Activated CD8-positive, alpha-beta memory T cell treated with anti-CD3 and anti-CD28 coated beads, Interleukin-2, amount 50 U/mL, for 1 hour (primary cell): ENCODE data around the gene R3HDML.
"Not testable (repeated sequence)": the region's sequence is repeated elsewhere in the genome, so short reads cannot be mapped to it uniquely, and the experiment has no call there.

Experiments used
- DNase-seq: peaks from one replicate; pipeline ENCODE4 v3.0.0-alpha.2; 2020; ENCODE audit errors: extremely low read depth

Gene R3HDML

DNA sequence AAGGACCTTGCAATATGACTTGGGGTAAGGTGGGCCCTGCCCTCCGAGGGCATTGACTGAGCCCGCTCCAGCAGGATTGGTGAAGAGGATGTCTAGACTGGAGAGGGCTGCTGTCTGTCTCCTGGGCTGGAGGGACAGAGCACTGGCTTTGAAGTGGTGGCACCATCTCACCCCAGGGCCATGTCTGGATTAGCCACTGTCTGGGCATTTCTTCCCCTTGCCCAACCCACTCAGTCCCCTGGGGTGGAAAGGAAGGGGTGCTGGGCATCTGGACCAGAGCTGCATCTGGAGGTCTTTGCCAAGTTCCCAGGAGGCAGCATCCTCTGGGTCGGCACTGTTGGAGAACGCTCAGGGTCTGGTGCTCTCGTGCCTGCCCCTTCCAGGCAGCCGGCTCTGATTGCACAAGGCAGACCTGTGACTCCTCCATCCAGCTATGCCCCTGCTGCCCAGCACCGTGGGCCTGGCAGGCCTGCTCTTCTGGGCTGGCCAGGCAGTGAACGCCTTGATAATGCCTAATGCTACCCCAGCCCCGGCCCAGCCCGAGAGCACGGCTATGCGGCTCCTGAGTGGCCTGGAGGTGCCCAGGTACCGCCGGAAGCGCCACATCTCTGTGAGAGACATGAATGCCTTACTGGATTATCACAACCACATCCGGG, at the start of gene R3HDML:
R3HDML (plus strand) TSS at position 319 of the 656 bp plus-strand sequence; CDS start at position 434, 115 bp downstream.
- no peak for DNase-seq

DNA sequence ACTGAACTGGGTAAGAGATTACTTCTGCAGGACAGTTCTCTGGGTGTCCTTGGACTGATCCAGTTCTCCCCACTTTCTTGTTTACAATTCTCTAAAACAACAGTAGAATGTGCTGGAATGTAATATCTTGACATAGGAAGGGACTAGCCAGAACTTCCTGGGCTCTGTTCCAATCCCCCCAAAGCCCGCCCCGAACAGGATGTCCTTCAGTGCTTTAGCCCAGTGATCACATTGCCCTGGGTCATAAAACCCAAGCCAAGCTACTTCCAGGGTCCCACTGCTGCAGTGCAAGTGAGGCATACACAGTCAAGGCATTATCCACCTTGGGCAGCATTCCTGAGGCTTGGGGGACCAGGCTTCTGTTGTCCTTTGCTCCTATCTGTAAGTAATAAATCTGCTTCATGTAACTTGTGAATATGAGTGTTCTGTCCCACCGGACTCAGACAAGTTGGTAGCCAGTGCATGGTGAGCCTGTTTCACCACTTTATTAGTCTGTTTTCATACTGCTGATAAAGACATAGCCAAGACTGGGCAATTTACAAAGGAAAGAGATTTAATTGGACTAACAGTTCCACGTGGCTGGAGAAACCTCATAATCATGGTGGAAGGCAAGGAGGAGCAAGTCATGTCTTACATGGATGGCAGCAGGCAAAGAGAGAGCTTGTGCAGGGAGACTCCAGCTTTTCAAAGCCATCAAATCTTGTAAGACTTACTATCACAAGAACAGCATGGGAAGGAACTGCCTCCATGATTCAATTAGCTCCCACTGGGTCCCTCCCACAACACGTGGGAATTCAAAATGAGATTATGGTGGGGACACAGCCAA, 49.4 kb upstream of the R3HDML start:
- no peak for DNase-seq

DNA sequence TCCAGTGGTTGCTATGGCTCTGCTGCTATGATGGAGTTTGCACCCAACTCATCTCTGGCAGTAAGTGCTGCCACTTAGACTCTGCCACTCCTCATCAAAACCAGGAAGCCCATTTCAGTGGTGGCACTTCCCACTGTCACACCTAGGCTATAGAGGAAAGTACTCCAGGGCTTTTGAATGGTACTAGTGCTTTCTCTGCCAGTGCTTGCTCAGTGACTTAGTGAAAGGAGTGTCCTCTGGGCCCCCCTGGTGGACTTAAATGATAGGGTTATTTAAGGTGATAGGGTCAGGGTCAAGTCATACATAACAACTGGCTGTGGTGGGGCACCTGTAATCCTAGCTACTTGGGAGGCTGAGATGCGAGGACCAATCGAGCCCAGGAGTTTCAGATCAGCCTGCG, 48.6 kb upstream of the R3HDML start:
- no peak for DNase-seq

GRCh38 chr20:44291754-44292153, 45.1 kb upstream of the R3HDML start:
- no peak for DNase-seq

GRCh38 chr20:44296011-44296410, 40.8 kb upstream of the R3HDML start:
- no peak for DNase-seq

DNA sequence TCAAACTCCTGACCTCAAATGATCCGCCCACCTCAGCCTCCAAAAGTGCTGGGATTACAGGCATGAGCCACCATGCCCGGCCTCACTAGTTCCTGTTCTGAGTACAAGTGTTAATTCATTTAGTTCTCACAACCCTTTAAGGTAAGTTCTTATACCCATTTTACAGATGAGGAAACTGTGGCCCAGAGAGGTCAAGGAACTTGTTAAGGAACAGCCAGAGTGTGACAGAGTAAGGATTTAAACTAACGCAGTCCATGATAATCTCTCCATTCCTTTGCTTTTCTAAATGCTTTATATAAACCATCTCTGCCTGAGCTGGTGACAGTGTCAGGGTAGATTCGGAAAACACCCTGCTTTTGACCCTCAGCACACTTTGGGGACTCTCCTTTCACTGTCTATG, 39.1 kb upstream of the R3HDML start:
- no peak for DNase-seq

DNA sequence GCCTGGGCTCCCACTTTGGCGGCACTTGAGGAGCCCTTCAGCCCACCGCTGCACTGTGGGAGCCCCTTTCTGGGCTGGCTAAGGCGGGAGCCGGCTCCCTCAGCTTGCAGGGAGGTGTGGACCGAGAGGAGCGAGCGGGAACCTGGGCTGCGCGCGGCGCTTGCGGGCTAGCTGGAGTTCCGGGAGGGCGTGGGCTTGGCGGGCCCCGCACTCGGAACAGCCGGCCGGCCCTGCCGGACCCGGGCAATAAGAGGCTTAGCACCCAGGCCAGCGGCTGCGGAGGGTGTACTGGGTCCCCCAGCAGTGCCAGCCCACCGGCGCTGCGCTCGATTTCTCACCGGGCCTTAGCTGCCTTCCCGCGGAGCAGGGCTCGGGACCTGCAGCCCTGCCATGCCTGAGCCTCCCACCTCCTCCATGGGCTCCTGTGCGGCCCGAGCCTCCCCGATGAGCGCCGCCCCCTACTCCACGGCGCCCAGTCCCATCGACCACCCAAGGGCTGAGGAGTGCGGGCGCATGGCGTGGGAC, 37.8 kb upstream of the R3HDML start:
- DNase-seq: not testable (repeated sequence)

DNA sequence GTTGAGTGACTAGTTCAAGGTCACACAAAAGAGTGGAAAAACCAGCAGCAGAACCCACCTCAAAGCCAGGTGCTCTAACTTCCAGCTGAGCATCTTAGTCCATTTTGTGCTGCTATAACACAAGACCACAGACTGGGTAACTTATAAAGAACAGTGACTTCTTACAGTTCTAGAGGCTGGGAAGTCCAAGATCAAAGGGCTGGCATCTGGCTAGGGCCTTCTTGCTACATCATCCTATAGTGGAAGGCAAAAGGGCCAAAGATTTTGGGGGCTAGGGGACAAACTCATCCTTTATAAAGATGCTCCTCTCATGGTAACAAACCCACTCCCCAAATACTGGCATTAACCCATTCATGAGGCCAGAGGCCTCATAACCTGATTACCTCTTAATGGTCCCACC, 35.6 kb upstream of the R3HDML start:
- no peak for DNase-seq

DNA sequence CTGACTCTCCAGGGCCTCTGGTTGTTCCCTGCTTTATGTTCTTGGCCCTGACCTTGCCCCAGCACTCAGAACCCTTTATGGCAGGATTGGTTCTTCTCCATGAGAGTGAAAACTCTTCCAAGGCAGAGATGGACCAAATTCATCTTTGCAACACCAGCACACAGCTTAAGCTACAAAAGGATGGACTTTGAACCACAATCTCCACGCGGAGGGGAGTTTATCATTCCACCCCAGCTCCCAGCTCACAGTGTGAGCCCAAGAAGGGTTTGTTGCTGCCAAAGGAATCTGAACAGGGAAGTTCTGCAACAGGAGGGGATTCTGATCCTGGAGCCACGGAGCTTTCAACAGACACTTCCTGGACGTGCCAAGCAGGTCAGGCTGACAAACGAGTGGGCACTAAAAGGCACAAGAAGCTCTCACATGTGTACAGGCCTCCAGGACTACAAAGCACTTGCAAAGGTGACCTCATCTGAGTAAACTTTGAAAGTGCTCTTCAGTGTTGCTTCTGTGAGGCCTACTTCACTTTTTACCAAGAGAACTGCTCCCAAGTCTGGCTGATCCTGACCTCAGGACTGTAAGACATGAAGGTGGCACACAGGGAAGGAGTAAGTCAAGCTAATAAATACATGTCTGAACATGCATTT, 34.7 kb upstream of the R3HDML start:
- DNase-seq: no peak

GRCh38 chr20:44302736-44303135, 34.1 kb upstream of the R3HDML start:
- DNase-seq: no peak

- DNase-seq: no peak
Measured at GRCh38 chr20:44304383-44304782, 32.5 kb upstream of the R3HDML start.

DNA sequence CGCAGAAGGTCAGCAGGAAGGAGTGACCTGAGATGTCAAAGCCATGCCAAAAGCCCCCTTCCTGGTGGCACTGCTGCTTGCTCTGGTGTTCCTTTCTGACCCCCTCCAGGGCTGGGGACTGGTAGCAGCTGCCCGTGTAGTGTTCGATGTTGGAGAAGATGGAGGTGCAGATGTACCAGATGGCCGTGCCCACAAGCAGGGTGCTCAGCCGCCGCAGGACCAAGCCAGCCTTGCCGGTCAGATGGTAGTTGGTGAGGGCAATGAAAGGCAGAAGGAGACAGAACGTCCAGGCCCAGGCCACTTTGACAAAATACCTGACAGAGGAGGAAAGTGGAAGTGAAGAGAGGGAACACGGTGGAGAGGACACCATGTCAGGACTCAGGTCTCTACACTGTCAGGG, 29.9 kb upstream of the R3HDML start:
- no peak for DNase-seq

GRCh38 chr20:44309763-44310663, 26.8 kb upstream of the R3HDML start:
- no peak for DNase-seq

DNA sequence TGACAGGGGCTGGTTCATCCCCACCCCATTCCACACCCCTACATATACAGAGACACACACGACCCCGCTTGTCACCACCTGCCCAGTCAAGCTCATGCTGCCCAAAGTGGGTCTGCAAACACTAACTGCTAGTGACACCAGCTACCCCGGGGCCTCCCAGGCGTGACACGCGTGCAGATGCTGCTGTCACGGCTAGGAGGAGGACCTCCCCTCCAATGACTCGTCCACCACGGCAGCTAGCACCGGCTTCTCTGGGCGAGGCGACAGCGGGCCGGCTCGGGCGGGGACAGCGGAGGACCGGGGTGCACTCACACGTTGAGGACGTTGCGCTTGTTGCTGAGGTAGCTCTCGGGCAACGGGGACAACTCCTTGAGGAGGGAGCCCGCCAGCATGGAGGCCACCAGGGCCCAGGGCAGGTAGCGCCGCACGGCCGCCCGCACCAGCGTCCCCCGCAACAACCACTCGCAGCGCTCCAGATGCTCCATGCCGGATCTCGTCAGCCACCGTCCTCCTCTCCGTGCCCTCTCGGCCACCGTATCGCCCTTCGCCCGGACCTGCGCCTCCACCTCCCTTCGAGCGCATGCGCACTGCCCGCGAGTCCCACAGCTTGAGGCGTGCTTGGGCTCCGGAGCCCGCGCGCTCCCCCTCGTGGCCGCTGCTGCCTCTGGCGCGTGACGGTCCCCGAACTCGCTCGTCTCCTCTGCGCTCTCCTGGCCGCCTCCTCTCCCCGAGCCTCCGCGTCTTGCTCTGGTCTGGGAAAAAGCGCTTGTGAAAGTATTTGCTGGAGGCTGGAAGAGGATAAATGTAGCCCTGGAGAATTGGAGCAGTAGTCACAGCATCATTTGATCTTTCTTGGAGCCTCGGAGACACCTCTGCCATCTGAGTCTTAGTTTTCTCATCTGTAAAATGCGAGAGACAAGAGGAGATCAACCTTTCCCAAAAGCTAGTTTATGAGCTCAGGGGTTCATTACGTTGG, 25.9 kb upstream of the R3HDML start, which contains the start of gene FITM2:
FITM2 (minus strand) TSS at position 539 of the 976 bp plus-strand sequence; CDS start at position 485, 54 bp downstream.
- DNase-seq: peak; percentile 95

GRCh38 chr20:44314870-44315269, 22.0 kb upstream of the R3HDML start:
- DNase-seq: no peak

DNA sequence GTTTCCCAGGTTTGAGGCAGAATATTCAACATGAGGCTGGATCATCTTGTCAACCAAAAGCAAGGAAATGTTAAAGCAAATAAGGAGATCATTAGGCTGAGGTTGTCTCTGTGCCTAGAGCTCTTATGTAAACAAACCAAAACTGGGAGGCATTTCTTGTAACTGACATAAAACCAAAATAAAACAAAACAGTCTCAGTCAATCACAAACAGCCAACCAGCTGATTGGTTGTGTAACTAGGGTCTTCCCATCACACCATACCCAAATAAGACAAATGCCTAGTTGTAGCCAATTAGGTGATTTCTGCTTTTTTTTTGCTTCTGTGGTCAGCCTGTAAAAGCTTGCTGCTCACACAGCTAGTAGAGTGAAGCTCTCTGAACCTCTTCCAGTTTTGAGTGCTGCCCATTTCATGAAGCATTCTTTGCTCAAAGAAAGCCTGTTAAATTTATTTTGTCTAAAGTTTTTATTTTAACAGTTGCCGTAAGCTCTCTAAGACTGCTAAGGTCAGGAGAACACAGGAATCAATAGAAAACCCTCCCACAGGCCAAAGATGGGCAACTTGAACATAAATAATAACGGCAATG, 16.9 kb upstream of the R3HDML start:
- no peak for DNase-seq

- DNase-seq: no peak
Measured at GRCh38 chr20:44324343-44324742, 12.5 kb upstream of the R3HDML start.

GRCh38 chr20:44326391-44327159, 10.3 kb upstream of the R3HDML start:
- no peak for DNase-seq

GRCh38 chr20:44327748-44328147, 9.1 kb upstream of the R3HDML start:
- not testable (repeated sequence) for DNase-seq
